Gastroesophageal sphincter (tissue), 4 donors: ENCODE data around the gene XPNPEP2. TPM values are rescaled to one million over a fixed set of nuclear protein-coding genes. Genes with fewer than 3 reads are reported as not detected.

Experiments
- ATAC-seq: fragments of 150-250 bp; one replicate; pipeline ENCODE4 v1.9.1; 2016; ENCODE audit warnings: mild to moderate bottlenecking, moderate library complexity
- H3K27ac ChIP-seq, 4 donors: fragments of 200-600 bp; sonication (generic) in 3 of 4; 1 replicate in 3 of 4; 2 replicates in 1 of 4; pipeline ENCODE4 v1.5.1; 2016 to 2019
- H3K27me3 ChIP-seq: fragments of 200-600 bp; sonication (generic); one replicate; pipeline ENCODE4 v1.5.1; 2019
- H3K36me3 ChIP-seq, 2 donors: fragments of 200-600 bp; sonication (generic); one replicate each; pipeline ENCODE4 v1.5.1; 2019; ENCODE audit warnings: control low read depth in 1 of 2
- H3K4me1 ChIP-seq, 3 donors: fragments of 200-600 bp; sonication (generic); 1 replicate in 2 of 3; 2 replicates in 1 of 3; pipeline ENCODE4 v1.5.1; 2016 to 2019; ENCODE audit warnings: control low read depth in 2 of 3
- H3K4me3 ChIP-seq, 2 donors: fragments of 200-600 bp; sonication (generic); one replicate each; pipeline ENCODE4 v1.5.1; 2019; ENCODE audit warnings: mild to moderate bottlenecking in 1 of 2, moderate library complexity in 1 of 2
- H3K9me3 ChIP-seq, 3 donors: fragments of 200-600 bp; sonication (generic); one replicate each; pipeline ENCODE4 v1.5.1; 2017 to 2019; ENCODE audit warnings: control low read depth in 2 of 3
- EP300 ChIP-seq: sonication (generic); formaldehyde crosslinking; IDR thresholded peaks from one replicate; pipeline ENCODE4 v1.6.1; 2017; ENCODE audit warnings: antibody characterized with exemption, mild to moderate bottlenecking
- POLR2A ChIP-seq, 2 donors: fragments of 450-650 bp; IDR thresholded peaks; one replicate each; pipeline ENCODE4 v1.6.1; 2017; ENCODE audit warnings: antibody characterized with exemption in 2 of 2, mild to moderate bottlenecking in 2 of 2, moderate library complexity in 1 of 2
- POLR2AphosphoS5 ChIP-seq: sonication (generic); formaldehyde crosslinking; IDR thresholded peaks from one replicate; pipeline ENCODE4 v1.6.1; 2017; ENCODE audit warnings: antibody characterized with exemption
- WGBS, 2 donors: methylation state at CpG; one replicate each; pipeline ENCODE4 v1.1.5; 2018; ENCODE audit warnings: low coverage in 1 of 2; 5-methylcytosine and 5-hydroxymethylcytosine counted together
- total RNA-seq, 4 donors: library from RNA; depleted of rRNA; stranded (reverse); fragments of >200 nt; gene quantifications; one replicate each; pipeline ENCODE4 v1.1.0, GENCODE V29; 2016
- TF ChIP-seq, protein P1 (sequence below), 4 experiments: fragments of 200-600 bp in 2 of 4; fragments of 450-650 bp in 2 of 4; sonication (generic) in 1 of 4; IDR thresholded peaks; one replicate each; pipeline ENCODE4 v1.5.1; 2017 to 2019; ENCODE audit warnings: antibody characterized with exemption in 4 of 4, mild to moderate bottlenecking in 2 of 4, moderate library complexity in 2 of 4

Gene XPNPEP2
- total RNA-seq, 4 donors from 2014 or later = 0.93 to 11.2 (median 6.5) TPM

GRCh38 chrX:129698150-129698549 lies 40.6 kb upstream of the XPNPEP2 start:
- no peak overlapping the region for H3K27ac ChIP-seq
- H3K9me3 ChIP-seq = no peaks in the 10 kb centered on the region
- TF ChIP-seq POLR2AphosphoS5 (no peak), POLR2A (IDR thresholded peaks at IDR 0.05) (no peak), EP300 (no peak)
- TF ChIP-seq, protein P1, sequence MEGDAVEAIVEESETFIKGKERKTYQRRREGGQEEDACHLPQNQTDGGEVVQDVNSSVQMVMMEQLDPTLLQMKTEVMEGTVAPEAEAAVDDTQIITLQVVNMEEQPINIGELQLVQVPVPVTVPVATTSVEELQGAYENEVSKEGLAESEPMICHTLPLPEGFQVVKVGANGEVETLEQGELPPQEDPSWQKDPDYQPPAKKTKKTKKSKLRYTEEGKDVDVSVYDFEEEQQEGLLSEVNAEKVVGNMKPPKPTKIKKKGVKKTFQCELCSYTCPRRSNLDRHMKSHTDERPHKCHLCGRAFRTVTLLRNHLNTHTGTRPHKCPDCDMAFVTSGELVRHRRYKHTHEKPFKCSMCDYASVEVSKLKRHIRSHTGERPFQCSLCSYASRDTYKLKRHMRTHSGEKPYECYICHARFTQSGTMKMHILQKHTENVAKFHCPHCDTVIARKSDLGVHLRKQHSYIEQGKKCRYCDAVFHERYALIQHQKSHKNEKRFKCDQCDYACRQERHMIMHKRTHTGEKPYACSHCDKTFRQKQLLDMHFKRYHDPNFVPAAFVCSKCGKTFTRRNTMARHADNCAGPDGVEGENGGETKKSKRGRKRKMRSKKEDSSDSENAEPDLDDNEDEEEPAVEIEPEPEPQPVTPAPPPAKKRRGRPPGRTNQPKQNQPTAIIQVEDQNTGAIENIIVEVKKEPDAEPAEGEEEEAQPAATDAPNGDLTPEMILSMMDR (IDR thresholded peaks at IDR 0.05) = no peak
- no peak for ATAC-seq
- H3K27me3 ChIP-seq = no peaks in the 10 kb centered on the region
- no peaks in the 10 kb centered on the region for H3K36me3 ChIP-seq
- no peaks in the 10 kb centered on the region for H3K4me1 ChIP-seq
- H3K4me3 ChIP-seq = no peak overlapping the region

- H3K27ac ChIP-seq = no peak overlapping the region
- H3K9me3 ChIP-seq = no peaks in the 10 kb centered on the region
- no CpG with 5 or more reads among the region's 4 CpGs for WGBS, 2 donors
- no peaks in the 10 kb centered on the region for H3K4me1 ChIP-seq
- H3K36me3 ChIP-seq = no peaks in the 10 kb centered on the region
- no peaks in the 10 kb centered on the region for H3K27me3 ChIP-seq
- no peak for ATAC-seq
- TF ChIP-seq POLR2A (IDR thresholded peaks at IDR 0.05) (no peak), POLR2AphosphoS5 (no peak), EP300 (no peak)
- TF ChIP-seq, protein P1 (IDR thresholded peaks at IDR 0.05) = no peak
- no peak overlapping the region for H3K4me3 ChIP-seq
These were observed 38.2 kb upstream of the XPNPEP2 start for GRCh38 chrX:129700536-129700935.

GRCh38 chrX:129701624-129702069 lies 37.1 kb upstream of the XPNPEP2 start:
- Histone ChIP-seq H3K36me3 (no peaks in the 10 kb centered on the region), H3K27me3 (no peaks in the 10 kb centered on the region), H3K4me1 (no peaks in the 10 kb centered on the region), H3K9me3 (no peaks in the 10 kb centered on the region), H3K4me3 (no peak overlapping the region), H3K27ac (peak overlapping the region in 1 of 4 donors; percentile 33)
- WGBS, 2 donors = 0 to 27% methylated on average over 1 to 2 of the region's 8 CpGs
- peak; percentile 80 for ATAC-seq
- TF ChIP-seq POLR2A (IDR thresholded peaks at IDR 0.05) (no peak), POLR2AphosphoS5 (peak; percentile 8)

- WGBS, 2 donors = 40% methylated on average over 1 of the region's 2 CpGs; no CpG with 5 or more reads in 1 of the 2 donors
- Histone ChIP-seq H3K27ac (no peak overlapping the region), H3K9me3 (no peaks in the 10 kb centered on the region), H3K4me1 (no peaks in the 10 kb centered on the region), H3K27me3 (no peaks in the 10 kb centered on the region), H3K36me3 (no peaks in the 10 kb centered on the region), H3K4me3 (no peak overlapping the region)
- ATAC-seq = no peak
- no peak for TF ChIP-seq POLR2A (IDR thresholded peaks at IDR 0.05)
- no peak for TF ChIP-seq EP300
- TF ChIP-seq POLR2AphosphoS5 = no peak
- TF ChIP-seq, protein P1 (IDR thresholded peaks at IDR 0.05) = no peak
These were observed 34.3 kb upstream of the XPNPEP2 start for GRCh38 chrX:129704491-129704890.

DNA sequence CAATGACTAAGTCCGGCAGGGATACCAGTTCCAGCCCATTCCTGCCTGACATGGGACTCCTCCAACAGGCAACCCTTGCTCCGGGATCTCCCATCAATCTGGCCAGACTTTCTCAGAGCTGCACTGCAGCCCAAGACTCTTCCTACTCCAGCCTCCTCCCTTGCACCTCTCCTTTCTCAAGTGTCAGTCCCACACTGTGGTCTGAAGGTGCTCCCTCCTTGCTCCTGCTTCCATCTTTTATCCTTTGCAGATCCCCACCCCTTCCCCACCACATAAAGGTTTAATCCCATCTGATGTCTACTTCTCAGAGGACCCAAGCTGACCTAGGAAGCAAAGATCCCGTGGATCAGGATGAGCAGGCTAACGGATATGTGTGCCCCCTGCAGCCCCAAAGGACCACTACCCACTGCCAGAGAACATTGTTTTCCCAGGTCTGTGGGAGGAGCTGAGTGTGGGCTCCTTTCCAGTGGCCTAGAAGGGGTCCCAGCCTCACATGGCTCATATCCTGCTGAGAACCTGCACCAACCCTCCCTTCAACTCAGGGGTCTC lies 33.3 kb upstream of the XPNPEP2 start:
- no peak for TF ChIP-seq EP300
- TF ChIP-seq, protein P1 (IDR thresholded peaks at IDR 0.05) = no peak
- TF ChIP-seq POLR2AphosphoS5 = no peak
- no peak for TF ChIP-seq POLR2A (IDR thresholded peaks at IDR 0.05)
- WGBS, 2 donors = 80 to 88% methylated on average over 1 to 3 of the region's 4 CpGs
- H3K27me3 ChIP-seq = no peaks in the 10 kb centered on the region
- no peaks in the 10 kb centered on the region for H3K4me1 ChIP-seq
- H3K36me3 ChIP-seq = no peaks in the 10 kb centered on the region
- no peaks in the 10 kb centered on the region for H3K9me3 ChIP-seq
- H3K4me3 ChIP-seq = no peak overlapping the region
- no peak overlapping the region for H3K27ac ChIP-seq
- no peak for ATAC-seq
